Effector memory CD4-positive, alpha-beta T cell (primary cell): ENCODE data around the gene DNAH8.

Source experiments
- DNase-seq, 3 donors: peaks; one replicate each; pipeline ENCODE4 v3.0.0-alpha.2; 2020
- H3K27ac ChIP-seq: 2 replicates; pipeline ENCODE4 v1.7.0; 2013; ENCODE audit warnings: mild to moderate bottlenecking, low read length, moderate library complexity; ENCODE audit not compliant: insufficient read depth, poor library complexity, severe bottlenecking
- H3K27me3 ChIP-seq: replicated peaks from 2 replicates; pipeline ENCODE4 v1.7.0; 2013; ENCODE audit warnings: mild to moderate bottlenecking, low read length; ENCODE audit not compliant: insufficient read depth, control insufficient read depth, poor library complexity, severe bottlenecking
- H3K36me3 ChIP-seq: 2 replicates; pipeline ENCODE4 v1.7.0; 2013; ENCODE audit warnings: mild to moderate bottlenecking, low read length, moderate library complexity; ENCODE audit not compliant: control insufficient read depth, insufficient read depth
- H3K4me1 ChIP-seq: 2 replicates; pipeline ENCODE4 v1.7.0; 2013; ENCODE audit warnings: low read length, mild to moderate bottlenecking; ENCODE audit not compliant: control insufficient read depth, insufficient read depth, poor library complexity, severe bottlenecking
- H3K4me3 ChIP-seq: 2 replicates; pipeline ENCODE4 v1.7.0; 2013; ENCODE audit warnings: low read length, low read depth, mild to moderate bottlenecking; ENCODE audit not compliant: insufficient read depth, poor library complexity, severe bottlenecking
- H3K9me3 ChIP-seq: 2 replicates; pipeline ENCODE4 v1.7.0; 2013; ENCODE audit warnings: mild to moderate bottlenecking, low read length, moderate library complexity; ENCODE audit not compliant: control insufficient read depth

Gene DNAH8

DNA sequence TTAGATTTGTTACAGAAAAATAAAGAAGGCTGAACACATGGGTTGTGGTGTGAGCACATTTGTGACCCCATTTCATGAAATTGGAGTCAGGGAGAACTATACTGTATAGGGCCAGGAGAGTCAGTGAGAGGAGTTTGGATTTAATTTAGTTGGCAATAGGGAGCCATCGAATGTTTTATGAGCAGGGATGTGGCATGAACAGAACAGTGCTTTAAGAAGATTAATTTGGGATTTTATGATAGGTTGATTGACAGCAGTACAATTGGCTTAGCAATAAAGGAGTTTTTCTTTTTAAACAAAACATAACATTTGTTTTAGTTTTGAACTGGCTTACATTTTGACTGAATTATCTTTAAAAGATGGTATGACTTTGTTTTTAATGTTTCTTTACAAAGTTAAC lies 227.9 kb downstream of the DNAH8 start:
- Histone ChIP-seq H3K4me1 (no peaks in the 10 kb centered on the region), H3K27ac (no peak overlapping the region), H3K4me3 (no peak overlapping the region), H3K9me3 (no peaks in the 10 kb centered on the region), H3K27me3 (no peaks in the 10 kb centered on the region), H3K36me3 (no peaks in the 10 kb centered on the region)
- DNase-seq: no peak

DNA sequence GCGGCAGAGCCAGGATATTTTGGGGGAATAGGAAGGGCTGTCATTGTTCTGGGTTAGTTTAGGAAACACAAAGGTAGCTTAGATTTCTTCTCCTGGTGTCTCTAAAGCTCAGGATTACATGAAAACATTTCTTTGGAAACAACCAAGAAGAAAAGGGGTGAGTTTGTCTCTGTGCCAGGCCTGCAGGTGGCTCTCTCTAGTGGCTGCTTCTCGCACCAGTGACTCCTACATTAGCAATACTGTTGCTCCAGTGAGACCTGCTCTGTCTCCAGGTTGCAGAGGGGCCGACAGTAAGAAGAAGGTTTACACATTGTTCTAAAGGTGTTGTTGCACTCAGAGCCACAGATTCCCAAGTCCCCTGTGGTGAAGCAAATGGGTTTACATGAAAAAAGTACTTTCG lies 228.9 kb downstream of the DNAH8 start:
- no peak overlapping the region for H3K4me3 ChIP-seq
- no peaks in the 10 kb centered on the region for H3K36me3 ChIP-seq
- H3K4me1 ChIP-seq: no peaks in the 10 kb centered on the region
- H3K27ac ChIP-seq: no peak overlapping the region
- no peaks in the 10 kb centered on the region for H3K9me3 ChIP-seq
- DNase-seq: no peak
- no peaks in the 10 kb centered on the region for H3K27me3 ChIP-seq

DNA sequence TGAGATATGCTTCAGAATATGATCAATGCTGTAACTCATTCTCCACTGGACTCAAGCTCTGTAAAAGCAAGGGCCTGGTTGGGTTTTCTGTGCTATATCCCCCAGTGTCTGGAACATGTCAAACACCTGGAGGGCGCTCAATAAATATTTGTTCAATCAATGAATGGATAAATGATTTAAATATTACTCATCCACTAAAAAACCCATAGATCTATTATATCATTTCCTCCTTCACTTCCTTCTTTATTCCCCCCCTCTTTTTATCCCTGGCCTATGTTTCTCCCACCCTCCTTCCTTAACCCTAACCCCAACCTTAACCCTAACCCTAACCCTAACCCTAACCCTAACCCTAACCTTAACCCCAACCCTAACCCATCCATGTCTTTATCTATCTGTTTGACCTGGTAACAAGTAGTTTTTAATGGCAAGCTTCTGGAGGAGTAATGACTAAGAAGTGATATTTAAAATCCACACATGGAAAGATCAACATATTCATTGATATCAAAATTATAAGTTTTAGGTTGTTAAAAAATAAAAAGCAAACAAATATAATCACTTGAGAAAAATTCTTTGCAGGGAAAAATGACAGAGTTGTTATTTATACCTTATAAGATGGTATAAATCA lies 229.7 kb downstream of the DNAH8 start:
- no peaks in the 10 kb centered on the region for H3K36me3 ChIP-seq
- no peaks in the 10 kb centered on the region for H3K9me3 ChIP-seq
- no peaks in the 10 kb centered on the region for H3K27me3 ChIP-seq
- no peak overlapping the region for H3K4me3 ChIP-seq
- no peaks in the 10 kb centered on the region for H3K4me1 ChIP-seq
- DNase-seq: no peak
- H3K27ac ChIP-seq: no peak overlapping the region

DNA sequence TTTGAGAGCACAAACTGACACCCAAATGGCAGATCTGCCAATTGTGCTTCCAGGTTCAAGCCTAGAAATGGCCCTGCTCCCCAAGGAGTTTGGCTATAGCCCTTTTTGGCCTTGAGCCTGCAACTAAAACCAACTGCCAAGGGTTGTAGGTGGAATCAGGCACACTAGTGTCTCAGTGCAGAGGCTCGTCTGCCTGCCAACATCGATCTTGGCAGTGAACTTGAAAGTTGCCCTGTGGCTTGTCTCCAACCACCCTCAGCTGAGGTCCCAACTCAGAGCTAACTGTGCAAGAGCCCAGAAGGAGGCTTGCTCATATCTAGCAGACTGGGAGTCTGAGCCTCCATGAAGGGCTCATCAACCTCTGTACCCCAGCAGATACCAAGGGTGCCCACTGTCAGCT lies 240.8 kb downstream of the DNAH8 start:
- Histone ChIP-seq H3K36me3 (no peaks in the 10 kb centered on the region), H3K9me3 (no peaks in the 10 kb centered on the region), H3K4me3 (no peak overlapping the region), H3K27ac (no peak overlapping the region), H3K4me1 (no peaks in the 10 kb centered on the region), H3K27me3 (peaks cover 3% of the 10 kb centered on the region)
- DNase-seq: no peak

DNA sequence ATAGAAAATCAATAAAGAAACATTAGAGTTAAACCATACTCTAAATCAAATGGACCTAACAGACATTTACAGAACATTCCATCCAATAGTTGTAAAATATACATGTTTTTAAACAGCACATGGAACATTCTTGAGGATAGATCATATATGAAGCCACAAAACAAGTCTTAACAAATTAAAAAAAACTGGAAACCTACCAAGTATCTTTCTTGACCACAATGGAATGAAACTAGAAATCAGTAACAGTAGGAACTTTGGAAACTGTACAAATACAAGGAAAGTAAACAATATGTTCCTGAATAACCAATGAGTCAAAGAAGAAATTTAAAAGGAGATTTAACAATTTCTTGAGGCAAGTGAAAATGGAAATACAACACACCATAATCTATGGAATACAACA lies 242.3 kb downstream of the DNAH8 start:
- H3K4me3 ChIP-seq: no peak overlapping the region
- no peaks in the 10 kb centered on the region for H3K36me3 ChIP-seq
- peaks cover 3% of the 10 kb centered on the region for H3K27me3 ChIP-seq
- no peak for DNase-seq
- H3K27ac ChIP-seq: no peak overlapping the region
- no peaks in the 10 kb centered on the region for H3K4me1 ChIP-seq
- no peaks in the 10 kb centered on the region for H3K9me3 ChIP-seq

DNA sequence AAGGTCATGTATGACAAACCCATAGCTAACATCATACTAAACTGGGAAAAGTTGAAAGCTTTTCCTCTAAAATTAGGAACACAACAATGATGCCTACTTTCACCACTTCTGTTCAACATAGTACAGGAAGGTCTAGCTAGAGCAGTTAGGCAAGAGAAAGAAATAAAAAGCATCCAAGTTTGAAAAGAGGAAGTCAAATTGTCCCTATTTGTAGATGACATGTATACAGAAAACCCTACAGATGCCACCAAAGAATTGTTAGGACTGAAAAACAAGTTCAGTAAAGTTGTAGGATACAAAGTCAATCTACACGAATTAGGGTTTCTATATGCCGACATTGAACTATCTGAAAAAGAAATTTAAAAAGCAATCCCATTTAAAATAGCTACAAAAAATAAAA lies 244.0 kb downstream of the DNAH8 start:
- Histone ChIP-seq H3K4me3 (no peak overlapping the region), H3K27me3 (no peaks in the 10 kb centered on the region), H3K36me3 (no peaks in the 10 kb centered on the region), H3K27ac (no peak overlapping the region), H3K4me1 (no peaks in the 10 kb centered on the region), H3K9me3 (no peaks in the 10 kb centered on the region)
- DNase-seq: no peak

DNA sequence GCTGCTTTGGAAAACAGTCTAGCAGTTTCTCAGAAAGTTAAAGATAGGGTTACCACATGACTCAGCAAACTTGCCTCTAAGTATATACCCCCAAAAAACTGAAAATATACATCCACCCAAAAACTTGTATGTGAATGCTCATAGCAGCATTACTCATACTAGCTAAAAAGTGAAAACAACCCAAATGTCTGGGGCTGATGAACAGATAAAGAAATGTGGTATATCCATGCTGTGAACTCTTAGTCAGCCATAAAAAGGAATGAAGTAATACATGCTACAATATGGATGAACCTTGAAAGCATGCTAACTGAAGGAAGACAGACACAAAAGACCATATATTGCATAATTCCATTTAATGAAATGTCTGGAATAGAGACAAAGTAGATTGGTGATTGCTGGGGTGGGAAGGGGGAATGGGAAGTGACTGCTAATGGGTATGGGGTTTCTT lies 253.6 kb downstream of the DNAH8 start:
- Histone ChIP-seq H3K27ac (no peak overlapping the region), H3K36me3 (no peaks in the 10 kb centered on the region), H3K27me3 (no peaks in the 10 kb centered on the region), H3K9me3 (no peaks in the 10 kb centered on the region), H3K4me1 (no peaks in the 10 kb centered on the region), H3K4me3 (no peak overlapping the region)
- no peak for DNase-seq

DNA sequence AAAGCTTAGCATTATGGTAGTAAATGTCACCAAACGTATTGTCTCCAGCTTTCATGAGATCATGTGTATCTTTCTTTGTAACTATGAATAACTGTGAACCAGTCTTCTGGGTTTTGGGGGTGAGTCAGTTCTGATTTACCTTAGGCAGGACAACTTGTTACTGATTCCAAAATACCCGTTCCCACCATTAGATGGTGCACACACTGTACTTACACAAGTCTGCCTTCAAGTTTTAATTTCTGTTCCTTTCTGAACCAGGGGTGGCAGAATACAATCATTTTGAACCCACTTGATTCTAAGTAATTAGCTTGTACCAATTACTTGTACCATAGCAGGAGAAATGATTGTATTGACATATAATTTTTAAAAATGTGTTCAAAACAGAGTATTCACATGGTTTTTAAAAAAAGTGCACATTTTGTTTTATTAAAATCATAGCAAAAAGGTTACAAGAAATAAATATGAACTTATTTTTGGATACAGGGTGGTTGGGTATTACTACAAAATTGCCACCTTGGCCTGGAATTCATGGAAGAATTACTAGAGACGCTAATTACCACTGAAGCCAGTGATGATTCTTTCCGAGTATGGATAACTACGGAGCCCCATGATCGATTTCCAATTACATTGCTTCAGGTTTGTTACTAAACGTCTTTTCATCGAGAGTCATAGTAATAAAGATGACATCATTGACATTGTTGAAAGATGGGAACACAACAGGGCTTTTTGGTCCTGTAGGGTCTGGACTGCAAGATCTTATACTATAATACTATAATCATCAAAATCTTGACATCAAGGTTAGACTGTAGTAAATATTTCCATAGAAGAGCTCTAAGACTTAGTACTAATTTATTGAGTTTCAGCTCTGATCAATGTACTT lies 258.3 kb downstream of the DNAH8 start:
- Histone ChIP-seq H3K36me3 (no peaks in the 10 kb centered on the region), H3K4me3 (no peak overlapping the region), H3K27ac (no peak overlapping the region), H3K4me1 (no peaks in the 10 kb centered on the region), H3K9me3 (no peaks in the 10 kb centered on the region), H3K27me3 (no peaks in the 10 kb centered on the region)
- DNase-seq: no peak

DNA sequence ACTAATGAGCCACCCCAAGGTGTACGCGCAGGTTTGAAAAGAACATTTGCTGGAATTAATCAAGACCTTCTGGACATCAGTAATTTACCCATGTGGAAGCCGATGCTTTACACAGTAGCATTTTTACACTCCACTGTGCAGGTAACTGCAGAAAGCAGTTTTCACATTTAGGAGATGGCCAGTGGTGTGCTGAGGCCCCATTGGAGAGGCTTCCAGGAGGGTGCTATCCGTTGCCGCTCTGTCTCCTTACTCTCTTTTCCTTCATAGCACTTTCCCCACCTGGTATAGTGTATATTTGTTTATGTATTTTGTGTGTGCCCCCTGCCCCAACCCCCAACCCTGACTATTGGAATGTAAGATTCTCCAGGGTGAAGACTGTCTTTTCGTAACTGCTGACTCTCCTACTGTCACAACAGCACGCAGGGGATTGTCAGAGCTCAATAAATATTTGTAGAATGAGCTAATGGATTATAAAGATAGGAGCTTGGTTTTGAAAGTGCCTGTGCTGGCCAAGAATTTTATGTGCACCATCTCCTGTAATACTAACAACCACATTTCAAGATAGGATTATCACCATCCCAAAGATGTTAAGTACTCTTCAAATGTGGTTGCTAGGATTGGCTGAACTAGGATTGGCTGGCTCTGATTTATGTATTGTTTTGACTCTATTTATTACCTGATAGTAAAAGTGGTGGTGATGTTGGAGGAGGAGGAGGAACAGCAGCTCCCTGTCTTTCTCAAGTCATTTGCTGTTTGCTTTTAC lies 259.5 kb downstream of the DNAH8 start:
- no peaks in the 10 kb centered on the region for H3K9me3 ChIP-seq
- H3K27me3 ChIP-seq: no peaks in the 10 kb centered on the region
- H3K4me1 ChIP-seq: no peaks in the 10 kb centered on the region
- H3K27ac ChIP-seq: no peak overlapping the region
- H3K4me3 ChIP-seq: no peak overlapping the region
- H3K36me3 ChIP-seq: no peaks in the 10 kb centered on the region
- DNase-seq: no peak

DNA sequence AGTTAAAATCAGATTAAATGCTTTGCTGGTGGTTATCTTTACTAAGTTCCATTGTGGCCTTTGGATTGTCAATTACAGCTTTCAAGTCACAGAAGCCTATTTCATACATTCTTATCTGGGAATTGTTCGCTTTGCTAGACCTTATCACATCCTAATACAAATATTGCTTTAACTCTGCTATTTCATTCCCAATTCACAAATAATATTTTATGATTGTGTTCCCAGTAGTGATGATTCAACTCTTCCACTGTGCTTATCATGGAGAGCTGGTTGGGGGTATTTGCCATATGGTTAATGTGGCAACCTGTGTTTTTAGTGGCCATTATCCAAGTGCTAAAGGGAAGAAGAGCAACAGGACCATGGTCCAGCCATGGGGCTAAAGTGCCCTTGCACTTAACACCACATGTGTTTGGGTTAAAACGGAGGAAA lies 260.5 kb downstream of the DNAH8 start:
- Histone ChIP-seq H3K27me3 (no peaks in the 10 kb centered on the region), H3K9me3 (no peaks in the 10 kb centered on the region), H3K27ac (no peak overlapping the region), H3K36me3 (no peaks in the 10 kb centered on the region), H3K4me1 (no peaks in the 10 kb centered on the region), H3K4me3 (no peak overlapping the region)
- no peak for DNase-seq
